BLaER1 treated with 17β-estradiol and CSF1 and Interleukin-3, amounts not matched to agents 10 nM and 100 nM (cell line): ENCODE measurements around the gene KLHL11.

Experiments used
- H3K27ac ChIP-seq, 11 experiments: shearing (Covaris generic); formaldehyde crosslinking; 2 replicates each; pipeline ENCODE4 v1.8.1; 2022
- H3K27me3 ChIP-seq, 11 experiments: shearing (Covaris generic); formaldehyde crosslinking; 2 replicates each; pipeline ENCODE4 v1.8.1; 2022
- H3K36me3 ChIP-seq, 11 experiments: shearing (Covaris generic); formaldehyde crosslinking; 2 replicates each; pipeline ENCODE4 v1.8.1; 2022
- H3K4me1 ChIP-seq, 10 experiments: shearing (Covaris generic); formaldehyde crosslinking; 2 replicates each; pipeline ENCODE4 v1.8.1; 2022
- H3K4me2 ChIP-seq, 11 experiments: shearing (Covaris generic); formaldehyde crosslinking; 2 replicates each; pipeline ENCODE4 v1.8.1; 2022
- H3K4me3 ChIP-seq, 10 experiments: shearing (Covaris generic); formaldehyde crosslinking; 2 replicates each; pipeline ENCODE4 v1.8.1; 2022
- H3K9ac ChIP-seq, 11 experiments: shearing (Covaris generic); formaldehyde crosslinking; 2 replicates each; pipeline ENCODE4 v1.8.1; 2022
- H3K9me3 ChIP-seq, 11 experiments: shearing (Covaris generic); formaldehyde crosslinking; replicated peaks in 1 of 11; 2 replicates each; pipeline ENCODE4 v1.8.1; 2022
- H4K20me1 ChIP-seq, 11 experiments: shearing (Covaris generic); formaldehyde crosslinking; 2 replicates each; pipeline ENCODE4 v1.8.1; 2022
- Cebpa-rat ChIP-seq, 11 experiments: shearing (Covaris generic); IDR thresholded peaks; 2 replicates each; pipeline ENCODE4 v1.8.1; 2022

The KLHL11 gene

GRCh38 chr17:41873559-41874292 is 8.5 kb upstream of the KLHL11 start:
- H3K27ac ChIP-seq: no peak overlapping the region
- no peak overlapping the region for H3K4me3 ChIP-seq
- peaks cover 0 to 12% (median 3%) of the 10 kb centered on the region in 11 experiments; a peak in 6 of 22 replicates for H3K9me3 ChIP-seq
- no peak overlapping the region for H3K9ac ChIP-seq
- no peak for TF ChIP-seq Cebpa-rat (IDR thresholded peaks at IDR 0.05)
- peaks cover 78 to 97% (median 94%) of the 10 kb centered on the region in 11 experiments for H3K36me3 ChIP-seq
- no peaks in the 10 kb centered on the region for H3K4me1 ChIP-seq
- no peak overlapping the region for H3K4me2 ChIP-seq
- H4K20me1 ChIP-seq: peaks cover 0 to 33% (median 8%) of the 10 kb centered on the region in 11 experiments; a peak in 8 of 22 replicates
- no peaks in the 10 kb centered on the region for H3K27me3 ChIP-seq

GRCh38 chr17:41871789-41872188 is 6.6 kb upstream of the KLHL11 start:
- Histone ChIP-seq H3K4me1 (no peaks in the 10 kb centered on the region), H3K4me2 (no peak overlapping the region), H3K9me3 (peaks cover 0 to 2% (median 0%) of the 10 kb centered on the region in 11 experiments; a peak in 3 of 22 replicates), H4K20me1 (peaks cover 0 to 33% (median 7%) of the 10 kb centered on the region in 11 experiments; a peak in 8 of 22 replicates), H3K9ac (no peak overlapping the region), H3K27me3 (no peaks in the 10 kb centered on the region), H3K27ac (no peak overlapping the region), H3K4me3 (no peak overlapping the region), H3K36me3 (peaks cover 77 to 97% (median 92%) of the 10 kb centered on the region in 11 experiments)
- no peak for TF ChIP-seq Cebpa-rat (IDR thresholded peaks at IDR 0.05)

- no peak overlapping the region for H3K9ac ChIP-seq
- H4K20me1 ChIP-seq: peaks cover 0 to 33% (median 7%) of the 10 kb centered on the region in 11 experiments; a peak in 8 of 22 replicates
- no peak overlapping the region for H3K27ac ChIP-seq
- H3K9me3 ChIP-seq: no peaks in the 10 kb centered on the region
- H3K27me3 ChIP-seq: no peaks in the 10 kb centered on the region
- H3K36me3 ChIP-seq: peaks cover 78 to 92% (median 90%) of the 10 kb centered on the region in 11 experiments
- TF ChIP-seq Cebpa-rat (IDR thresholded peaks at IDR 0.05): no peak
- H3K4me1 ChIP-seq: peaks cover 0 to 3% (median 0%) of the 10 kb centered on the region in 10 experiments; a peak in 2 of 20 replicates
- no peak overlapping the region for H3K4me2 ChIP-seq
- no peak overlapping the region for H3K4me3 ChIP-seq
Observed at GRCh38 chr17:41870627-41871026, 5.4 kb upstream of the KLHL11 start.

- H3K4me1 ChIP-seq: peaks cover 0 to 5% (median 0%) of the 10 kb centered on the region in 10 experiments; a peak in 2 of 20 replicates
- no peak overlapping the region for H3K9ac ChIP-seq
- H3K27ac ChIP-seq: no peak overlapping the region
- no peaks in the 10 kb centered on the region for H3K27me3 ChIP-seq
- no peaks in the 10 kb centered on the region for H3K9me3 ChIP-seq
- H3K4me2 ChIP-seq: no peak overlapping the region
- no peak overlapping the region for H3K4me3 ChIP-seq
- H4K20me1 ChIP-seq: peaks cover 0 to 33% (median 7%) of the 10 kb centered on the region in 11 experiments; a peak in 8 of 22 replicates
- no peak for TF ChIP-seq Cebpa-rat (IDR thresholded peaks at IDR 0.05)
- H3K36me3 ChIP-seq: peaks cover 78 to 89% (median 88%) of the 10 kb centered on the region in 11 experiments
Observed at GRCh38 chr17:41870097-41870496, 4.9 kb upstream of the KLHL11 start.

GRCh38 chr17:41869426-41869825 is 4.2 kb upstream of the KLHL11 start:
- Histone ChIP-seq H3K27ac (no peak overlapping the region), H3K9me3 (no peaks in the 10 kb centered on the region), H3K4me2 (no peak overlapping the region), H3K4me3 (no peak overlapping the region), H3K9ac (no peak overlapping the region), H3K4me1 (peaks cover 0 to 5% (median 0%) of the 10 kb centered on the region in 10 experiments; a peak in 3 of 20 replicates), H3K27me3 (no peaks in the 10 kb centered on the region), H3K36me3 (peaks cover 77 to 83% (median 81%) of the 10 kb centered on the region in 11 experiments), H4K20me1 (peaks cover 0 to 33% (median 8%) of the 10 kb centered on the region in 11 experiments; a peak in 14 of 22 replicates)
- no peak for TF ChIP-seq Cebpa-rat (IDR thresholded peaks at IDR 0.05)

GRCh38 chr17:41868568-41868967 is 3.3 kb upstream of the KLHL11 start:
- TF ChIP-seq Cebpa-rat (IDR thresholded peaks at IDR 0.05): no peak

GRCh38 chr17:41865596-41865893 is 322 bp upstream of the KLHL11 start:
- Histone ChIP-seq H3K4me2 (peak overlapping the region; percentile 25 to 99 (median 79); a peak in 20 of 22 replicates), H3K27me3 (no peaks in the 10 kb centered on the region), H4K20me1 (peaks cover 27 to 54% (median 44%) of the 10 kb centered on the region in 11 experiments; a peak in 21 of 22 replicates), H3K4me3 (peak overlapping the region; percentile 84 to 96 (median 90); a peak in 18 of 20 replicates), H3K27ac (peak overlapping the region in 6 of 11 experiments; percentile 85 to 94 (median 92); a peak in 7 of 22 replicates), H3K9me3 (no peaks in the 10 kb centered on the region), H3K36me3 (peaks cover 39 to 44% (median 42%) of the 10 kb centered on the region in 11 experiments), H3K9ac (peak overlapping the region; percentile 64 to 96 (median 93); a peak in 19 of 22 replicates), H3K4me1 (peaks cover 34 to 42% (median 37%) of the 10 kb centered on the region in 10 experiments)
- TF ChIP-seq Cebpa-rat (IDR thresholded peaks at IDR 0.05): no peak

More at GRCh38 chr17:41868568-41868967, 3.3 kb upstream of the KLHL11 start:
- Histone ChIP-seq H3K4me1 (peaks cover 6 to 12% (median 7%) of the 10 kb centered on the region in 10 experiments), H3K27ac (no peak overlapping the region), H3K36me3 (peaks cover 68 to 74% (median 73%) of the 10 kb centered on the region in 11 experiments), H3K4me3 (no peak overlapping the region), H4K20me1 (peaks cover 0 to 37% (median 14%) of the 10 kb centered on the region in 11 experiments; a peak in 19 of 22 replicates), H3K27me3 (no peaks in the 10 kb centered on the region), H3K9ac (no peak overlapping the region), H3K4me2 (no peak overlapping the region), H3K9me3 (no peaks in the 10 kb centered on the region)

- Histone ChIP-seq H3K4me3 (peak overlapping the region; percentile 84 to 96 (median 90)), H3K36me3 (peaks cover 28 to 33% (median 32%) of the 10 kb centered on the region in 11 experiments), H3K27ac (peak overlapping the region; percentile 78 to 94 (median 91)), H3K9ac (peak overlapping the region; percentile 86 to 96 (median 93)), H3K9me3 (no peaks in the 10 kb centered on the region), H4K20me1 (peaks cover 38 to 55% (median 53%) of the 10 kb centered on the region in 11 experiments; a peak in 21 of 22 replicates), H3K4me1 (peaks cover 34 to 43% (median 39%) of the 10 kb centered on the region in 10 experiments), H3K4me2 (peak overlapping the region; percentile 82 to 99 (median 95)), H3K27me3 (no peaks in the 10 kb centered on the region)
- no peak for TF ChIP-seq Cebpa-rat (IDR thresholded peaks at IDR 0.05)
Observed at GRCh38 chr17:41864498-41864835, 756 bp downstream of the KLHL11 start.
